GM21367 (cell line): ENCODE data around the gene ABCA13.

Experiments
- ATAC-seq: cut with Tn5 transposase; IDR thresholded peaks from one replicate; pipeline ENCODE4 v1.9.1; 2021; ENCODE audit not compliant: unreplicated experiment

Gene ABCA13

DNA sequence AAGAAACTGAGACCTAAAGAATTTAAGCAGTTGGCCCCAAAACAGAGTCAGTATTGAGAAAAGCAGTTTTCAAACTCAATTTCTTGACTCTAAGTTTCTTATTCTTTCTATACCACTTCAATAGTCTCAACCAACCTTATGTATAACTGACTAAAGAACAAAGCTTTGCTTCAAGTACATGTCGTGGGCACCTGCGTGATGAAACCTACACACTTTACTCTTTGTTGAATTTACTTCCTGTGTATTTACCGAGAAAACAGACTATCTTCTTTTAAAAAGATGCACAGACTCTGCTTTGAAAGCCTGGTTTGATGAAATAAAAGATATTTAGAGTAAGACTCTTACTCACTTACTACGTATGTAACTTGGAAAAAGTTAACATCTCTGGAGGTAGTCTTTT lies 455.9 kb downstream of the ABCA13 start:
- no peak for ATAC-seq

DNA sequence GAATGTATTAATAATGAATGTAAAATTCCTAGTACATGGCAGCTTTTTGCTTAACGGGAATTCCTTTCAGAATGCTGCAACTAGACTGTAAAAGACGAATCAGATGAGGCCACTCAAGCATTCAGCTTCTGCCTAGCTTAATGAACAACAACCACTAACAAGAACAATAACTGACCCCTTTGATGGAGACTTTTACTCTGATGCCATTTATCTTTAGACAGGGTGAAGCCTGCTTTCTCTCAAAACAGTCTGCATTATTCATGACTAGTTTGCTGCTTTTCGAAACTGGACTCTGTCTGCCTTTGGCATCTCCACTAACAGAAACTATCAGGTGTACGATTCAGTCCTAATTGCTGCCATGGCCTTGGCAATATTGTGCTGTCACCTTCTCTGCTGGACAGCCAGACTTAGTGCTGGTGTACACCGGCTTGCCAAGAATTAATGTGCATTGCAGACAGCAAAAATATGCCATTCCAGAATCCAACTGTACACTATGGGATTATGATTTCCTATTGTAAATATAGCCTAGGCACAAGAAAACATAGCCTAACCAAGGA lies 457.6 kb downstream of the ABCA13 start:
- ATAC-seq, result no peak

DNA sequence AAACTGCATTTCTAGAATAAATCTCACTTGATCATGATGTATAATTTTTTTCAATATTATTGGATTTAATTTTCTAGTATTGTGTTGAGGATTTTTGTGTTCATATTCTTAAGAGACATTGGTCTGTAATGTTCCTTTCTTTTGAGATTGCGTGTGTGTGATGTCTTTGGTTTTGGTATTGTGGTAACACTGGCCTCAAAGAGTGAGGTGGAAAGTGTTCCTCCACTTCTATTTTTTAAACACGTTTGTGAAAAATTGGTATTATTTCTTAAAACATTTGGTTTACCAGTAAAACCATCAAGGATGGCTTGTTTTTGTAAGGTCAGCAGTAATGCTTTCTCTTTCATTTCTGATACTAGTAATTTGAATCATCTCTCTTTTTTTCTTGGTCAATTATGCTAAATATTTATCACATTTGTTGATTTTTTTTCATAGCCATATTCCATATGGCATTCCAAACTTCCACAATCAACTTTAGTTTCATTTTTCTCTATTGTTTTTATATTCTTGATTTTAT lies 462.9 kb downstream of the ABCA13 start:
- no peak for ATAC-seq

DNA sequence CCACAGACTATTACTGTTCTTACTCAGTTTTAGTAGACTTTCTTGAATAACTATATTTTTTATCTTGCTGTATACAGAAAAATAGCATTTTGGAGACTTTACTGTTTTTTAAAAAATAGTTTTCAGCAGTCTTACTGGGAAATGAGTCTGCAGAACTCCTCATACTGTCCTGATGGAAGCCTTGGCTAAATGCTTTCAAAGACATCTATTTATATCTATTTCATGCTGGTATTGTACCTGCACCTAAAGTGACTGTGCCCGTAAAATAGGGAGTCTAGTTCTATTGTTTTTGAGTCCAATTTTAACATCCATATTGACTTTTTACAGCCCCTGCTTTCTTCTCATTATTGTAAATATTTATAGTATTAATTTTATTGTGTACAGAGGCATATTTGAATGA lies 464.5 kb downstream of the ABCA13 start:
- no peak for ATAC-seq

DNA sequence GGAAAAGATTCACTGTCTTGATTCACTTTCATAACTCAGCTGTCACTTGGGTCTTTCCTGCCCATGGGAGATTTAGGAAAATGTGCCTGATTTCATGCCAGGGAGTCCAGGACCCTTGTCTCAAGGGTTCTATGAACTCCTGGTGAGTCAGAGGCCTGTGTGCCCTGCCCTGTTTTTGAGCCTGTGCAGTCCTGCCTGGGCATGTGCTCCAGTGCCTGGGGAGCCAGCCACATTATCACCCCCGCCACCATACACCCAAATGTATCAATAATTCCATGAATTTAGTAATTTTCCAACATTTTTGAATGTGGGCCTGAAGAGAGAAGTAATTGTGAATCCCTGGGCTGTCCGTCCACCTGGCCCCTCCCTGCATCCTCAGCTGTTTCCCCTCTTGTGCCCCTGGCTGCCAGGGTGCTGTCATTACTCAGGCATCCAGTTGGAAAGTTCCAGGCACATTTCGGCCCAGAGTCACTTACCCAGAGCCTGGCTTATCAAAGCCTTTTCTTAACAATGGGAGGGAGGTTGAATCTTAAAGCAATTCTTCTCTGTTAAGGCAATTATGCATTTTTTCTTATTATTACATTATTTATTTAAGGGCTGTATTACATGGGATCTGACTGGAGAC lies 465.2 kb downstream of the ABCA13 start:
- ATAC-seq, result no peak

DNA sequence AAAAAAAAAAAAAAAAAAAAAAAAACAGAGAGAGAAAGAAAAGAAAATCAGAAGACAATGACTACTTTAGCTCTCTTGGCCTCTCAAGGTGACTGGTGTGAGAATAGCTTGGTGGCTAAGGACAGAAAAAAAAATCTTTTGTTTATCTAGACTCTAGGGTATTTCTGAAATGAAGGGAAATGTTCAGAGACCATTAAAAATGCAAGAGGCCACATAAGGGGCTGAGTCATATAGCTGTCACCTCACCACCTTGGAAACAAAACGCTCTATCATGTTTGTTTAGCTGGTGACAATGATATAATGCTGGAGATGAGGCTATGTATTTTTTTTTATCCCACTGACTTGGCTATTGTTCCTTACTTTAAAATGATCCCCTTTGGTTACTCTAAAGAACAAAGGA lies 466.1 kb downstream of the ABCA13 start:
- no peak for ATAC-seq

DNA sequence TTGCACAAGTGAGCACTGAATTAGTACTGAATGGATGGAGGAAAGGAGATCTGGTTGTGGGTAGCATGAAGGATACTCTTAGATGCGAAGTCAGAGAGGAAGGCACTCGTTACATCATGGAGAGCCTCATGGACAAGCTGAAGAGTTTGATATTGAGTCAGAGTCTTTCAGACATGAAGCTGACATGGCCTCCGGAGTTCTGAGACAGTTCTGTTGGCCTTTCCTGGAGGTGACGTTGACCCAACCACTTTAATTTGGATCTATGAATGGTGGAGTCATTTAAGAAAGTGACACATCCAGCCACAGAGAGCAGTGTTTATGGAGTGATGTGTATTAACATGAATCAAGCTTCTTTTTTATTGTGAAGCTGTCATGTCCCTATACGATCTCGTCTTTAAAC lies 466.8 kb downstream of the ABCA13 start:
- no peak for ATAC-seq

DNA sequence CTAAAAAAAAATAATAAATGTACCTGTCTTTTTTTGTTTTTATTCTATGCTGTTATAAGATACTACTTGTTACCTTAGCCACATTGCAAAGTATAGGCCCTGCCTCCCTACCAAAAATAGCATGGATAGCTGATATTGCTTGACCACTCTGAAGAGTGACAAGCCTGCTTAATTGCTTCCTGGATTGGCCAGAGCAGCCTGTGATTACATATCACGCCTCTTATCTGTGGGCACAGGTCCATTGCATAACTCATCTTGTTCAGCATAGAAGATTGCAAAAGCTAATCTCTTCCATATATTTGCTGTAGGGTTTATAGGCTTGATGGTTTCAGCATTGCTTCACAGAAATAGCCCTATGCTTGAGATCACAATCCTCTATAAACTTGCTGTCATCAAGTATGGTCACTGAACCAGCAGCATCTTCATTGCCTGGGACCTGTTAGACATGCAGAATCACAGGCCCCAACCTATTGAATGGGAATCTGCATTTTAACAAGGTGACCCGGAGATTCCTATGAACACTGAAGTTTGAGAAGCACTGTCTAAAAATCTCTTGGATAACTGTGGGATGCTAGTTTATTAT lies 472.3 kb downstream of the ABCA13 start:
- ATAC-seq, result no peak

DNA sequence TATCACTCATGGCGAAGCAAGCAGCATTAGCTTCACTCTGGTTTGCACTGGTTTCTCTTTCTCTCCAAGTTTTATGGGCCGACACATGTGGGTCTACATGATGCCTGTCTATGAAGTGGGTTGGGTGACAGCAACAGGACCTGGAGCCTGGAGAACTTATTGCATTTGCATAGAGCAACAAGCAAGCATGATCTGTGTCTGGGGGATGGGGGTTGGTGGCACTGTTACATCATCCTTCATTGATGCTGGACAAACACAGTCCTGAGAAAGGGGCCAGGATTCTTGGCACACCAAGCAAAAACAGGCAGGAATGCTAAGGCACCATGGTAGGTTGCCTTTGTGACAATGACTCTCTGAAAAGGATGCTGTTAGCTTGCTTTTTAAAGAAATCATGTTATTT lies 486.9 kb downstream of the ABCA13 start:
- ATAC-seq, result no peak

DNA sequence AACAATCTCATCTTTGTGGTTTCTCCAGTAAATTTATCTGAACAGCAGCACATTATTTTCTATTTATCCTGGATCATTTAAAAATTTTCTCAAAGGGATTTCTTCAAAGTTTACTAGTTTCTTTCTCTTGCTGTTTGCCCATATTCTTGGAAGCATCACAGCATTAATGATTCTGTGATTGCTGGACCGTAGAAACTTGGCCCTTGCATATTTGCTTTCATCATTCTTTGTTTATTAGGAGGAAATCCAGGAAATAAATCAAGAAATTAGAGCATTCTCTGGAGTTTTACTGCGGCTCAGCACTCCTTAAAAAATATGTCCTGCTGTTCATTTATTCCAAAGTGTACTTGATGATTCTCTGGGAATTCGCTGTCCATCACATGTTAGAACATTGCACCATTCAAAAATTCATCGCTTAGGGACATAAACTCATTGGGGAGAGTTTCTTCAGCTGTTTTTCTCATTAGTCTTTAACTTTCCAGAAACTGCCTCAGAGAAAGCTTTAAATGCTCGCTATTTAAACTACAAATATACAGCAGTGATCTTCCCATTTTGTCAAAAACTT lies 489.1 kb downstream of the ABCA13 start:
- ATAC-seq, result no peak

DNA sequence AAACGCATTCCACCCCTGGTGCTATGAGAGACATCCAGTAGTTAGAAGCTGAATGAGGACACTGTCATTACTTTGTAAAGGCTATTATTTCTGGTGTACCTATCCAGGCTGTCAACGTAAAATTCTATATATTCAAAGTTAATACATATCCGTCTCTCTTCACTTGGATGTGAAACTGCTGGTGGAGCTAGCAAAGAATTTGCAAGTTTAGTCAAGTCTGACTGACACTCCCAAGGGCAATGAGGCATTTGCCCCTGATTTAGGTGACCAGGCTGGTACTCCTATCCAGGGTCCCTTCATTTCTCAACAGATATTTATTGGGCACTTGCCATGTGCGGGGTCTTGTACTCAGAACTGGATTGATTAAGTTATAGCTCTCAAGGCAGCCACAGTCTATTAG lies 493.0 kb downstream of the ABCA13 start:
- ATAC-seq, result no peak

DNA sequence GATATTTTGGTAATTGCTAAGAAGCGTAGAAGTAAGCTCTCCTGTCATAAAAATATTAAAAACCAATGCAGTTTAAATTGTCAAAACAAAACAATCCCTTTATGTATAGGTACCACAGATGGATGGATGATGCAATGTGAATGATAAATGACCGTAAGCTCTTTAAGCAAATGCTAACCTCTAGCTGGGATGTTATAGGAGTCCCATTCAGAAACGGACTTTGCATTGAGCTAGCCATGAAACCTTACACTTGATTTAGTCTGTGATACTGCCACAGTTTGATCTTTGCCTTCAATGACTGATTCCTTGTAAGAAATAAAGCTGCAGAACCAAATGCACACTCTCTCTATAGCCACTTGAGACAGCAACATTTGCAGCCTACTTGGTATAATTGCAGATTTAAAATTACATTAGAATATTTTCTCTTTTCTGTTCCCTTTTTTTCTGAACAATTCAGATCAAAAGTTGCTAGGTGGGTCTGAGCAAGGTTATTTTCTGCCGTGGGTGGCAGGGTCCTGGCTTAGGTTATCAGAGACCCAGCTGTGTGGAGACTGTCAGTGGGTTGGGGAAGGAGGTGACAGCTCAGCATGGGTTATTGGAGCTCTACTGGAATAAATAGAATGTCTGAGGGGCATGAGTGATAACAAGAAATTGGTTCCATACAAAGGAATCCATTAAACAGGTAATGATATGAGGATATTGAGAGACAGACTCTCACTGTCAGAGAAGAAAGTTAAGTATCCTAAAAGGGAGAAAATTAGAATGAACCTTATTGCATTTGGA lies 494.3 kb downstream of the ABCA13 start:
- no peak for ATAC-seq

DNA sequence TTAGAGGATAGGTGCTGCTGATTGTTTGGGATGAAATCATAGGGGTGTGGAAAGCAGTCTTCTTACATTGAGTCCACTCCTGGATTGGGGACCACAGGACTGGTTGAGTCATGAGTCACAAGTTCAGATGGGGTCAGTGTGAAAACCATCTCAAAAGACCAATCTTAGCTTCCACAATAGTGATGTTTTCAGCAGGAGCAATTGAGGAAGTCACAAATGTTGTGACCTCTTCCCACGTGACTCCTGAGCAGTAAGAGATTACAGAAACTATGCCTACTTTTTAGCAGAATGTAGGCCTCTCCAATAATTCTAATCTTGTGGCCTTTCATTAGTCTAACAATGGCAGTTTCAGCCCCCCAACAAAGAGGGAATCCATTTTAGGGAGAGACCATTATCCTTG lies 496.1 kb downstream of the ABCA13 start:
- no peak for ATAC-seq

DNA sequence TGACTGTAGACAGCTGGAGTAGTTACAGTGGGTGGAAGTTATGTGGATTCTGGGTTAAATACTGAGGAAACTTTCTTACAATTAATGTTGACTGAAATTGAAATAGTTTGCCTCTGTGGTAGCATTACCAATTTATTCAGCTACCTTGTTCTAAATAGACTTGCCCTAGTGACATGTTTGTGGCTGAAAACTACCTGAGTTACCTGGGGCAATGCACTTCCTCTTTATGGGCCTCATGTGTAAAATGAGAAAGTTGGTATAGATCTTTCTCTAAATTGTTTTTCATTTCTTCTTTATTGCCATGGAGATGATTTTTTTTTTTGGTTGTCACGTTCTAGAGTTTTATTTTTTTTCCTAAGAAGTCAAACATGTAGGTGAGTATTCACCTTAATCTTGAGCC lies 500.4 kb downstream of the ABCA13 start:
- ATAC-seq, result no peak

DNA sequence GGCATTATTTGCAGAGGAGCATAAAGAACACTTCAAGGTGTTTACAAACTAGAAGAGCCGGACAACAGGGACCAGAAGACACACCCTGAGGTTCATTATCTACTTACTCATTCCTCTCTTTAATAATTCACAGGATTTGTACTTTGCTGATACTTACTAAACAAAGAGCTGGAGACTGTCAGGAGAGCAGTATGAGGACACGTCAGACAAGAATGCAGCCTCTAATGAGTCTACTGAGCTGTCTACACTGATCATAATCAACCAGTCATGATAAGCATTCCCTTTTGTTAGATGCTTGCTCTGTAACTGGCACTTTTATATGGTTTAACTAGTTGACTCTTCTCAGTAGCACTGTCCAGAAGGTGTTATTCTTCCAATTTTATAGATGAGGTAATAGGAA lies 509.7 kb downstream of the ABCA13 start:
- no peak for ATAC-seq

DNA sequence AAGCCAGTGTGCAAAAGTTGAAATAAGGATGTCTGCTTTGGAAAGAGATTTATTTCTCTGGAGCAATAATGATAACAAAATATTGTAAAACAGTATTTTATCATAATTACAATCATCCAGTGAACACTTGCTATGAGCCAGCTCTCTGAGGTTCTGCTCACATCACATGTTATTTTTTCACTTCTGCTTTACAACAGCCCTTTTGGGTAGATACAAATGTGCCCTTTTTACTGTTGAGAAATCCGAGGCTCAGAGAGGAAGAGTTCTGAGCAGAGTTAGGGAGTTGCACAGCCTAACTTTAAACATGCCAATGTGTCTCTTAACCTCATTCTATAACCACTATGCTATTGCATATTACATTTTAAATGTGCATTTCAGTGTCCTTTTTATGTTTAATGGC lies 520.5 kb downstream of the ABCA13 start:
- no peak for ATAC-seq
